GM23248 (cell line): ENCODE measurements around the gene DONSON. TPM values are rescaled to one million over a fixed set of nuclear protein-coding genes. Genes with fewer than 3 reads are reported as not detected.

Source experiments
- DNase-seq: peaks from one replicate; pipeline ENCODE4 v3.0.0-alpha.2; 2015
- H2AFZ ChIP-seq: fragments of 200-600 bp; sonication (generic); 2 replicates; pipeline ENCODE4 v1.6.1; 2016; ENCODE audit warnings: antibody characterized with exemption
- H3F3A ChIP-seq: fragments of 200-600 bp; sonication (generic); 2 replicates; pipeline ENCODE4 v1.6.1; 2016; ENCODE audit warnings: mild to moderate bottlenecking, antibody characterized with exemption, mixed run types; ENCODE audit not compliant: insufficient read depth
- H3K27ac ChIP-seq: fragments of 200-600 bp; sonication (generic); 2 replicates; pipeline ENCODE4 v1.5.1; 2016; ENCODE audit warnings: mild to moderate bottlenecking
- H3K27me3 ChIP-seq: fragments of 200-600 bp; sonication (generic); replicated peaks from 2 replicates; pipeline ENCODE4 v1.6.1; 2016; ENCODE audit warnings: mild to moderate bottlenecking; ENCODE audit not compliant: insufficient read depth
- H3K36me3 ChIP-seq: fragments of 200-600 bp; sonication (generic); 2 replicates; pipeline ENCODE4 v1.6.1; 2016; ENCODE audit warnings: low read depth, mild to moderate bottlenecking
- H3K4me1 ChIP-seq: fragments of 200-600 bp; sonication (generic); 2 replicates; pipeline ENCODE4 v1.6.1; 2016; ENCODE audit warnings: mild to moderate bottlenecking; ENCODE audit not compliant: insufficient read depth
- H3K4me2 ChIP-seq: fragments of 200-600 bp; sonication (generic); one replicate; pipeline ENCODE4 v1.6.1; 2016; ENCODE audit warnings: mild to moderate bottlenecking; ENCODE audit not compliant: unreplicated experiment
- H3K4me3 ChIP-seq: fragments of 200-600 bp; sonication (generic); 2 replicates; pipeline ENCODE4 v1.5.1; 2016; ENCODE audit warnings: mild to moderate bottlenecking
- H3K79me2 ChIP-seq: fragments of 200-600 bp; sonication (generic); 2 replicates; pipeline ENCODE4 v1.6.1; 2016; ENCODE audit warnings: mild to moderate bottlenecking; ENCODE audit not compliant: insufficient read depth
- H3K9ac ChIP-seq: fragments of 200-600 bp; sonication (generic); 2 replicates; pipeline ENCODE4 v1.6.1; 2016; ENCODE audit warnings: mild to moderate bottlenecking
- H3K9me2 ChIP-seq: fragments of 200-600 bp; sonication (generic); 2 replicates; pipeline ENCODE4 v1.6.1; 2016; ENCODE audit warnings: mixed run types, mild to moderate bottlenecking, moderate library complexity; ENCODE audit not compliant: insufficient read depth
- H3K9me3 ChIP-seq: fragments of 200-600 bp; sonication (generic); one replicate; pipeline ENCODE4 v1.6.1; 2017; ENCODE audit warnings: low read depth
- H4K20me1 ChIP-seq: fragments of 200-600 bp; sonication (generic); 2 replicates; pipeline ENCODE4 v1.6.0; 2016; ENCODE audit not compliant: insufficient read depth
- EZH2 ChIP-seq: fragments of 200-600 bp; sonication (generic); IDR thresholded peaks from 2 replicates; pipeline ENCODE4 v1.6.1; 2018; ENCODE audit warnings: antibody characterized with exemption, mild to moderate bottlenecking; ENCODE audit not compliant: insufficient read depth, poor library complexity, severe bottlenecking
- EZH2phosphoT487 ChIP-seq: fragments of 200-600 bp; sonication (generic); IDR thresholded peaks from 2 replicates; pipeline ENCODE4 v1.6.1; 2018; ENCODE audit warnings: antibody characterized with exemption, moderate library complexity, mild to moderate bottlenecking, low read depth; ENCODE audit not compliant: insufficient read depth
- WGBS, 2 experiments: methylation state at CpG; one replicate each; pipeline ENCODE4 v1.1.6; 2015 to 2017; ENCODE audit warnings: low lambda C conversion rate in 2 of 2, low coverage in 1 of 2; ENCODE audit errors: missing lambda C conversion rate in 2 of 2; 5-methylcytosine and 5-hydroxymethylcytosine counted together
- in situ Hi-C: fragments of 300-500 bp; cut with MboI; formaldehyde crosslinking; loops from 2 replicates; pipeline ENCODE4 v1.15.0; 2020
- polyA plus RNA-seq: library from polyadenylated mRNA; unstranded; fragments of >200 nt; fragmentation: Nextera tagmentation; extraction: Ambion mirVana; gene quantifications from 2 replicates; pipeline ENCODE4 v1.2.1, GENCODE V29; 2016
- total RNA-seq: library from RNA; depleted of rRNA; stranded (reverse); fragments of >200 nt; shearing (Covaris generic); gene quantifications from 2 replicates; pipeline ENCODE4 v1.2.3, GENCODE V29; 2014

The DONSON gene
- total and polyA plus RNA-seq, 2 experiments from 2014 or later: 13.2 to 16.8 TPM

- no peaks in the 10 kb centered on the region for H3K9me2 ChIP-seq
- H3K4me1 ChIP-seq: peaks cover 8% of the 10 kb centered on the region; the same call in 1 of the 2 replicates
- H3F3A ChIP-seq: peaks cover 32% of the 10 kb centered on the region
- DNase-seq: no peak
- H3K4me2 ChIP-seq: no peak overlapping the region
- no peaks in the 10 kb centered on the region for H3K27me3 ChIP-seq
- H3K9ac ChIP-seq: no peak overlapping the region
- in situ Hi-C loops: no loop called here
- peaks cover 100% of the 10 kb centered on the region for H3K79me2 ChIP-seq
- peaks cover 7% of the 10 kb centered on the region for H4K20me1 ChIP-seq
- H3K36me3 ChIP-seq: peaks cover 70% of the 10 kb centered on the region
- WGBS, 2 experiments: 91 to 93% methylated on average over 18 of the region's 18 CpGs
- no peak overlapping the region for H3K27ac ChIP-seq
- no peak for TF ChIP-seq EZH2phosphoT487
- TF ChIP-seq EZH2: no peak
- no peak overlapping the region for H3K4me3 ChIP-seq
- H3K9me3 ChIP-seq: no peaks in the 10 kb centered on the region
- no peak overlapping the region for H2AFZ ChIP-seq
These were observed 34.1 kb downstream of the DONSON start for GRCh38 chr21:33554236-33554981.

- no peak for TF ChIP-seq EZH2phosphoT487
- no peak for TF ChIP-seq EZH2
- 97 to 99% methylated on average over 12 of the region's 12 CpGs for whole genome bisulfite sequencing, 2 experiments
- Histone ChIP-seq H3K4me3 (no peak overlapping the region), H3K9me2 (no peaks in the 10 kb centered on the region), H3K9ac (no peak overlapping the region), H3K27me3 (no peaks in the 10 kb centered on the region), H3K4me1 (peaks cover 8% of the 10 kb centered on the region; the same call in 1 of the 2 replicates), H3K79me2 (peaks cover 100% of the 10 kb centered on the region), H2AFZ (no peak overlapping the region), H3F3A (peaks cover 23% of the 10 kb centered on the region), H4K20me1 (peaks cover 8% of the 10 kb centered on the region; the same call in 1 of the 2 replicates), H3K27ac (no peak overlapping the region), H3K36me3 (peaks cover 69% of the 10 kb centered on the region), H3K4me2 (no peak overlapping the region), H3K9me3 (no peaks in the 10 kb centered on the region)
- DNase-seq: no peak
- in situ Hi-C loops: no loop called here
These were observed 35.4 kb downstream of the DONSON start for GRCh38 chr21:33552999-33553598.

GRCh38 chr21:33552093-33552998, 36.1 kb downstream of the DONSON start:
- TF ChIP-seq EZH2phosphoT487: no peak
- no peak for TF ChIP-seq EZH2
- no peak overlapping the region for H3K4me2 ChIP-seq
- H4K20me1 ChIP-seq: peaks cover 11% of the 10 kb centered on the region; the same call in 1 of the 2 replicates
- H3K79me2 ChIP-seq: peaks cover 100% of the 10 kb centered on the region
- 99% methylated on average over 24 of the region's 24 CpGs for WGBS, 2 experiments
- no peak overlapping the region for H3K27ac ChIP-seq
- in situ Hi-C loops: no loop called here
- peaks cover 8% of the 10 kb centered on the region; the same call in 1 of the 2 replicates for H3K4me1 ChIP-seq
- no peak overlapping the region for H3K4me3 ChIP-seq
- no peak overlapping the region for H2AFZ ChIP-seq
- no peaks in the 10 kb centered on the region for H3K27me3 ChIP-seq
- H3K9ac ChIP-seq: no peak overlapping the region
- peak; percentile 47 for DNase-seq
- no peaks in the 10 kb centered on the region for H3K9me2 ChIP-seq
- H3K9me3 ChIP-seq: no peaks in the 10 kb centered on the region
- peaks cover 17% of the 10 kb centered on the region for H3F3A ChIP-seq
- H3K36me3 ChIP-seq: peaks cover 67% of the 10 kb centered on the region

GRCh38 chr21:33551664-33552063, 36.8 kb downstream of the DONSON start:
- Histone ChIP-seq H3K4me1 (peaks cover 8% of the 10 kb centered on the region; the same call in 1 of the 2 replicates), H3K4me3 (no peak overlapping the region), H3K36me3 (peaks cover 74% of the 10 kb centered on the region), H3K79me2 (peaks cover 100% of the 10 kb centered on the region), H3K27me3 (no peaks in the 10 kb centered on the region), H3F3A (peaks cover 17% of the 10 kb centered on the region), H4K20me1 (peaks cover 11% of the 10 kb centered on the region; the same call in 1 of the 2 replicates), H2AFZ (no peak overlapping the region), H3K4me2 (no peak overlapping the region), H3K9me2 (no peaks in the 10 kb centered on the region), H3K9ac (no peak overlapping the region), H3K27ac (no peak overlapping the region), H3K9me3 (no peaks in the 10 kb centered on the region)
- in situ Hi-C loops: no loop called here
- no peak for TF ChIP-seq EZH2
- TF ChIP-seq EZH2phosphoT487: no peak
- 77 to 79% methylated on average over 2 of the region's 2 CpGs for WGBS, 2 experiments
- no peak for DNase-seq
